ENCODE results near the gene DCXR. TPM values are rescaled to one million over a fixed set of nuclear protein-coding genes. Genes with fewer than 3 reads are reported as not detected.

DCXR gene
- total RNA-seq, 1 experiment from 2014 or later, result 111 TPM

GRCh38 chr17:82051776-82052637, 14.5 kb upstream of the DCXR start, which contains the start of the genes GPS1 and RFNG:
GPS1 (plus strand) TSS chr17:82051898; CDS start chr17:82051932, 34 bp downstream.
RFNG (minus strand) TSS chr17:82051811; CDS start chr17:82051766, 45 bp downstream.
- BruUV-seq (replicated peaks), result TSS peak; percentile 17
- H3K27me3 Mint-ChIP-seq (ENCODE audit: insufficient read depth, unreplicated experiment), result no peaks in the 10 kb centered on the region
- DNase-seq (ENCODE audit: unreplicated experiment), result peak; percentile 59

GRCh38 chr17:82050761-82051641, 13.5 kb upstream of the DCXR start:
- intact Hi-C loops (cut with micrococcal nuclease), result no loop called here
- BruUV-seq (replicated peaks), result no TSS peak
- peaks cover 30% of the 10 kb centered on the region for H3K36me3 Mint-ChIP-seq (ENCODE audit: insufficient read depth, unreplicated experiment)
- H3K4me3 Mint-ChIP-seq (ENCODE audit: unreplicated experiment), result peak overlapping the region; percentile 73
- no peak for TF ChIP-seq CTCF (IDR thresholded peaks at IDR 0.05; ENCODE audit: unreplicated experiment)
- H3K4me1 Mint-ChIP-seq (ENCODE audit: insufficient read depth, unreplicated experiment), result no peaks in the 10 kb centered on the region
- ChIA-PET POLR2A (interaction anchor here (0.6 to 3.0 kb wide), 7 partner anchors 10 to 28 kb away, joined by 3 to 11 read pairs (median 3); partner anchors contain the start of genes CENPX, DCXR, DUS1L and LRRC45), CTCF (interaction anchor here (0.5 to 2.0 kb wide), 4 partner anchors 9 to 274 kb away, joined by 3 to 7 read pairs (median 4); no protein-coding TSS in a partner anchor)
- no peak for DNase-seq (ENCODE audit: unreplicated experiment)
- H3K27ac Mint-ChIP-seq (ENCODE audit: low read depth, unreplicated experiment), result no peak overlapping the region
- H3K27me3 Mint-ChIP-seq (ENCODE audit: insufficient read depth, unreplicated experiment), result no peaks in the 10 kb centered on the region
- no peaks in the 10 kb centered on the region for H3K9me3 Mint-ChIP-seq (ENCODE audit: unreplicated experiment)

More at GRCh38 chr17:82051776-82052637, 14.5 kb upstream of the DCXR start, which contains the start of the genes GPS1 and RFNG:
- no peak for TF ChIP-seq CTCF (IDR thresholded peaks at IDR 0.05; ENCODE audit: unreplicated experiment)
- no peaks in the 10 kb centered on the region for H3K4me1 Mint-ChIP-seq (ENCODE audit: insufficient read depth, unreplicated experiment)
- ChIA-PET POLR2A (interaction anchor here (0.9 to 3.0 kb wide), 8 partner anchors 12 to 47 kb away, joined by 3 to 14 read pairs (median 5); partner anchors contain the start of genes CENPX, DCXR, DUS1L and FASN), CTCF (interaction anchor here (0.5 to 2.0 kb wide), 4 partner anchors 16 to 273 kb away, joined by 3 to 7 read pairs (median 5); partner anchors contain the start of gene NOTUM)
- no peak within 1 kb of the TSS for H3K27ac Mint-ChIP-seq (ENCODE audit: low read depth, unreplicated experiment)
- H3K36me3 Mint-ChIP-seq (ENCODE audit: insufficient read depth, unreplicated experiment), result peaks cover 30% of the 10 kb centered on the region
- no peaks in the 10 kb centered on the region for H3K9me3 Mint-ChIP-seq (ENCODE audit: unreplicated experiment)
- intact Hi-C loops (cut with micrococcal nuclease), result no loop called here
- peak within 1 kb of the TSS; percentile 75 for H3K4me3 Mint-ChIP-seq (ENCODE audit: unreplicated experiment)

- POLR2A ChIA-PET, result interaction anchor here (0.6 to 3.0 kb wide), 6 partner anchors 9 to 56 kb away, joined by 3 to 11 read pairs (median 6); partner anchors contain the start of genes CENPX, DCXR, DUS1L and LRRC45
- CTCF ChIA-PET, result interaction anchor here (0.6 to 2.0 kb wide), 4 partner anchors 10 to 127 kb away, joined by 3 to 7 read pairs (median 3); no protein-coding TSS in a partner anchor
- H3K36me3 Mint-ChIP-seq (ENCODE audit: insufficient read depth, unreplicated experiment), result peaks cover 25% of the 10 kb centered on the region
- H3K27ac Mint-ChIP-seq (ENCODE audit: low read depth, unreplicated experiment), result no peak overlapping the region
- H3K4me1 Mint-ChIP-seq (ENCODE audit: insufficient read depth, unreplicated experiment), result no peaks in the 10 kb centered on the region
- no peak for TF ChIP-seq CTCF (IDR thresholded peaks at IDR 0.05; ENCODE audit: unreplicated experiment)
- H3K9me3 Mint-ChIP-seq (ENCODE audit: unreplicated experiment), result no peaks in the 10 kb centered on the region
- peak overlapping the region; percentile 73 for H3K4me3 Mint-ChIP-seq (ENCODE audit: unreplicated experiment)
- TSS peak; percentile 27 for BruUV-seq (replicated peaks)
- intact Hi-C loops (cut with micrococcal nuclease), result no loop called here
- no peaks in the 10 kb centered on the region for H3K27me3 Mint-ChIP-seq (ENCODE audit: insufficient read depth, unreplicated experiment)
- no peak for DNase-seq (ENCODE audit: unreplicated experiment)
These were observed 12.8 kb upstream of the DCXR start for GRCh38 chr17:82050152-82050760.
